GM10248 (cell line): ENCODE results near the gene SLC6A6.
"Not testable (repeated sequence)": the region's sequence is repeated elsewhere in the genome, so short reads cannot be mapped to it uniquely, and the experiment has no call there.

Experiments used
- CTCF ChIA-PET: fragments of 300-600 bp; sonication (Branson Sonifier 250); formaldehyde crosslinking; extraction: SDS; loops from one replicate; lab custom pipeline; 2021; ENCODE audit warnings: antibody characterized with exemption; lab: Yijun Ruan, JAX
- POLR2A ChIA-PET: fragments of 350-650 bp; sonication (Branson Sonifier 250); formaldehyde crosslinking; extraction: SDS; loops from one replicate; lab custom pipeline; 2020; ENCODE audit warnings: antibody characterized with exemption; lab: Yijun Ruan, JAX
- DNase-seq: peaks from one replicate; pipeline ENCODE4 v3.0.0; 2012; ENCODE audit errors: extremely low spot score
- CTCF ChIP-seq: IDR thresholded peaks from 2 replicates; pipeline ENCODE4 v1.5.1; 2012; ENCODE audit warnings: mild to moderate bottlenecking, low read depth; ENCODE audit errors: extremely low read depth, missing control alignments, control extremely low read depth

The SLC6A6 gene

GRCh38 chr3:14512942-14513327, 110.5 kb downstream of the SLC6A6 start:
- POLR2A ChIA-PET = no interaction called here
- CTCF ChIA-PET = interaction anchor here (1.0 to 5.8 kb wide), 3 partner anchors 11 to 408 kb away, joined by 3 to 59 read pairs (median 3); no protein-coding TSS in a partner anchor
- TF ChIP-seq CTCF = no peak

GRCh38 chr3:14513566-14514322, 111.3 kb downstream of the SLC6A6 start:
- ChIA-PET CTCF (interaction anchor here (0.6 to 5.8 kb wide), 4 partner anchors 10 to 407 kb away, joined by 3 to 59 read pairs (median 3); no protein-coding TSS in a partner anchor), POLR2A (no interaction called here)
- TF ChIP-seq CTCF = no peak
- DNase-seq = no peak

More at GRCh38 chr3:14512942-14513327, 110.5 kb downstream of the SLC6A6 start:
- no peak for DNase-seq

GRCh38 chr3:14514323-14514720, 111.9 kb downstream of the SLC6A6 start:
- POLR2A ChIA-PET = no interaction called here
- TF ChIP-seq CTCF = no peak
- CTCF ChIA-PET = no interaction called here
- no peak for DNase-seq

- POLR2A ChIA-PET, CTCF ChIA-PET, DNase-seq: not testable (repeated sequence)
Observed at GRCh38 chr3:14515526-14515925, 113.1 kb downstream of the SLC6A6 start.

- ChIA-PET CTCF (interaction anchor here (0.8 to 1.0 kb wide), 2 partner anchors 8 to 12 kb away, joined by 3 to 7 read pairs; no protein-coding TSS in a partner anchor), POLR2A (no interaction called here)
- no peak for DNase-seq
- no peak for TF ChIP-seq CTCF
Observed at GRCh38 chr3:14516738-14517345, 114.4 kb downstream of the SLC6A6 start.

- CTCF ChIA-PET = interaction anchor here (0.9 to 1.0 kb wide), 2 partner anchors 8 to 9 kb away, joined by 3 to 7 read pairs; no protein-coding TSS in a partner anchor
- POLR2A ChIA-PET = no interaction called here
- no peak for DNase-seq
- TF ChIP-seq CTCF = no peak
Observed at GRCh38 chr3:14517601-14518431, 115.4 kb downstream of the SLC6A6 start.
